Endothelial cell (in vitro differentiated cells): Measurements from ENCODE around the gene ING5. TPM values are rescaled to one million over a fixed set of nuclear protein-coding genes. Genes with fewer than 3 reads are reported as not detected.

Experiments used
- DNase-seq: peaks from one replicate; pipeline ENCODE4 v3.0.0; 2021; ENCODE audit warnings: low spot score
- H3K27ac Mint-ChIP-seq: one replicate; pipeline ENCODE4 v1.8.0; 2021; ENCODE audit warnings: mixed read lengths, inconsistent platforms; ENCODE audit not compliant: unreplicated experiment
- H3K27me3 Mint-ChIP-seq: one replicate; pipeline ENCODE4 v1.8.0; 2021; ENCODE audit warnings: mild to moderate bottlenecking, moderate library complexity, mixed read lengths, inconsistent platforms; ENCODE audit not compliant: unreplicated experiment
- H3K36me3 Mint-ChIP-seq: one replicate; pipeline ENCODE4 v1.8.0; 2021; ENCODE audit warnings: mild to moderate bottlenecking, low read depth, mixed read lengths, inconsistent platforms; ENCODE audit not compliant: unreplicated experiment
- H3K4me1 Mint-ChIP-seq: one replicate; pipeline ENCODE4 v1.8.0; 2021; ENCODE audit warnings: mild to moderate bottlenecking, mixed read lengths, inconsistent platforms; ENCODE audit not compliant: unreplicated experiment
- H3K4me3 Mint-ChIP-seq: one replicate; pipeline ENCODE4 v1.8.0; 2021; ENCODE audit warnings: mild to moderate bottlenecking, mixed read lengths, inconsistent platforms; ENCODE audit not compliant: unreplicated experiment
- H3K9me3 Mint-ChIP-seq: one replicate; pipeline ENCODE4 v1.8.0; 2021; ENCODE audit warnings: mixed read lengths, inconsistent platforms; ENCODE audit not compliant: unreplicated experiment
- total RNA-seq: library from RNA; stranded (reverse); fragmentation: NEBNext Ultra II Directional; extraction: Animal tissue kit (Norgen Biotek cat#: 25700); gene quantifications from one replicate; pipeline ENCODE4 v1.2.1, GENCODE V29; 2021; ENCODE audit not compliant: unreplicated experiment
- TF ChIP-seq, protein P1 (sequence below): fragments of 200-600 bp; sonication (generic); IDR thresholded peaks from one replicate; pipeline ENCODE4 v1.5.0; 2021; ENCODE audit warnings: antibody characterized with exemption; ENCODE audit not compliant: unreplicated experiment

Gene ING5
- total RNA-seq, 1 donor from 2014 or later, result 19.9 TPM

GRCh38 chr2:241767464-241768250 lies 65.8 kb downstream of the ING5 start:
- H3K27ac Mint-ChIP-seq, result no peak overlapping the region
- peaks cover 3% of the 10 kb centered on the region for H3K27me3 Mint-ChIP-seq
- TF ChIP-seq, protein P1, sequence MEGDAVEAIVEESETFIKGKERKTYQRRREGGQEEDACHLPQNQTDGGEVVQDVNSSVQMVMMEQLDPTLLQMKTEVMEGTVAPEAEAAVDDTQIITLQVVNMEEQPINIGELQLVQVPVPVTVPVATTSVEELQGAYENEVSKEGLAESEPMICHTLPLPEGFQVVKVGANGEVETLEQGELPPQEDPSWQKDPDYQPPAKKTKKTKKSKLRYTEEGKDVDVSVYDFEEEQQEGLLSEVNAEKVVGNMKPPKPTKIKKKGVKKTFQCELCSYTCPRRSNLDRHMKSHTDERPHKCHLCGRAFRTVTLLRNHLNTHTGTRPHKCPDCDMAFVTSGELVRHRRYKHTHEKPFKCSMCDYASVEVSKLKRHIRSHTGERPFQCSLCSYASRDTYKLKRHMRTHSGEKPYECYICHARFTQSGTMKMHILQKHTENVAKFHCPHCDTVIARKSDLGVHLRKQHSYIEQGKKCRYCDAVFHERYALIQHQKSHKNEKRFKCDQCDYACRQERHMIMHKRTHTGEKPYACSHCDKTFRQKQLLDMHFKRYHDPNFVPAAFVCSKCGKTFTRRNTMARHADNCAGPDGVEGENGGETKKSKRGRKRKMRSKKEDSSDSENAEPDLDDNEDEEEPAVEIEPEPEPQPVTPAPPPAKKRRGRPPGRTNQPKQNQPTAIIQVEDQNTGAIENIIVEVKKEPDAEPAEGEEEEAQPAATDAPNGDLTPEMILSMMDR, result no peak
- H3K4me3 Mint-ChIP-seq, result no peak overlapping the region
- DNase-seq, result no peak
- peaks cover 2% of the 10 kb centered on the region for H3K4me1 Mint-ChIP-seq
- no peaks in the 10 kb centered on the region for H3K9me3 Mint-ChIP-seq
- H3K36me3 Mint-ChIP-seq, result peaks cover 2% of the 10 kb centered on the region

GRCh38 chr2:241768251-241768711 lies 66.4 kb downstream of the ING5 start:
- TF ChIP-seq, protein P1, result no peak
- Mint-ChIP-seq H3K4me3 (no peak overlapping the region), H3K36me3 (no peaks in the 10 kb centered on the region), H3K27me3 (peaks cover 1% of the 10 kb centered on the region), H3K27ac (no peak overlapping the region), H3K9me3 (no peaks in the 10 kb centered on the region), H3K4me1 (peaks cover 2% of the 10 kb centered on the region)
- DNase-seq, result no peak

GRCh38 chr2:241768850-241769249 lies 67.0 kb downstream of the ING5 start:
- Mint-ChIP-seq H3K9me3 (no peaks in the 10 kb centered on the region), H3K27me3 (peaks cover 1% of the 10 kb centered on the region), H3K36me3 (no peaks in the 10 kb centered on the region), H3K4me3 (no peak overlapping the region), H3K4me1 (peaks cover 2% of the 10 kb centered on the region), H3K27ac (no peak overlapping the region)
- no peak for DNase-seq
- TF ChIP-seq, protein P1, result no peak

DNA sequence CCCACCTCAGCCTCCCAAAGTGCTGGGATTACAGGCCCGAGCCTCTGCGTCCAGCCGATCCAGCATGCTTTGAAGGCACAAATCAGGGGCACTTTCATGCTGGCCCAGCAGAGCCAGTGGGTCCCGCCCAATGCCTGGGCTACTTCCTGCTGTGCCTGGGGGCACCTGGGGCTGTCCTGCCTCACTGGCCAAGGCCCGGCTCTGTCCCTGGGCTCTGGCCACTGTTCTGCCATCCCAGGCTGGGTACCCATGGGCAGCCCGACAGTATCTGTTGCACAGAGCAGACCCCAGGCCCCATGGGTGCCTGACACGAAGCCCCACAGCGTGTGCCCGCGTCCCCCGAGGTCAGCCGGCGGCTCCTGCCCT lies 68.0 kb downstream of the ING5 start:
- TF ChIP-seq, protein P1, result no peak
- H3K27ac Mint-ChIP-seq, result no peak overlapping the region
- H3K4me3 Mint-ChIP-seq, result no peak overlapping the region
- no peaks in the 10 kb centered on the region for H3K36me3 Mint-ChIP-seq
- DNase-seq, result no peak
- H3K9me3 Mint-ChIP-seq, result no peaks in the 10 kb centered on the region
- H3K27me3 Mint-ChIP-seq, result no peaks in the 10 kb centered on the region
- peaks cover 2% of the 10 kb centered on the region for H3K4me1 Mint-ChIP-seq

GRCh38 chr2:241770185-241770935 lies 68.5 kb downstream of the ING5 start:
- Mint-ChIP-seq H3K9me3 (no peaks in the 10 kb centered on the region), H3K4me1 (peaks cover 2% of the 10 kb centered on the region), H3K4me3 (no peak overlapping the region), H3K36me3 (no peaks in the 10 kb centered on the region), H3K27ac (no peak overlapping the region), H3K27me3 (no peaks in the 10 kb centered on the region)
- TF ChIP-seq, protein P1, result no peak
- no peak for DNase-seq
